HPDE6-E6E7 (cell line): ENCODE measurements around the gene DNAH8.

ENCODE experiments used
- DNase-seq: peaks from one replicate; pipeline ENCODE4 v3.0.0; 2011; ENCODE audit warnings: missing footprints; ENCODE audit errors: extremely low spot score

DNAH8 gene

DNA sequence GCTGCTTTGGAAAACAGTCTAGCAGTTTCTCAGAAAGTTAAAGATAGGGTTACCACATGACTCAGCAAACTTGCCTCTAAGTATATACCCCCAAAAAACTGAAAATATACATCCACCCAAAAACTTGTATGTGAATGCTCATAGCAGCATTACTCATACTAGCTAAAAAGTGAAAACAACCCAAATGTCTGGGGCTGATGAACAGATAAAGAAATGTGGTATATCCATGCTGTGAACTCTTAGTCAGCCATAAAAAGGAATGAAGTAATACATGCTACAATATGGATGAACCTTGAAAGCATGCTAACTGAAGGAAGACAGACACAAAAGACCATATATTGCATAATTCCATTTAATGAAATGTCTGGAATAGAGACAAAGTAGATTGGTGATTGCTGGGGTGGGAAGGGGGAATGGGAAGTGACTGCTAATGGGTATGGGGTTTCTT, 253.6 kb downstream of the DNAH8 start:
- no peak for DNase-seq

DNA sequence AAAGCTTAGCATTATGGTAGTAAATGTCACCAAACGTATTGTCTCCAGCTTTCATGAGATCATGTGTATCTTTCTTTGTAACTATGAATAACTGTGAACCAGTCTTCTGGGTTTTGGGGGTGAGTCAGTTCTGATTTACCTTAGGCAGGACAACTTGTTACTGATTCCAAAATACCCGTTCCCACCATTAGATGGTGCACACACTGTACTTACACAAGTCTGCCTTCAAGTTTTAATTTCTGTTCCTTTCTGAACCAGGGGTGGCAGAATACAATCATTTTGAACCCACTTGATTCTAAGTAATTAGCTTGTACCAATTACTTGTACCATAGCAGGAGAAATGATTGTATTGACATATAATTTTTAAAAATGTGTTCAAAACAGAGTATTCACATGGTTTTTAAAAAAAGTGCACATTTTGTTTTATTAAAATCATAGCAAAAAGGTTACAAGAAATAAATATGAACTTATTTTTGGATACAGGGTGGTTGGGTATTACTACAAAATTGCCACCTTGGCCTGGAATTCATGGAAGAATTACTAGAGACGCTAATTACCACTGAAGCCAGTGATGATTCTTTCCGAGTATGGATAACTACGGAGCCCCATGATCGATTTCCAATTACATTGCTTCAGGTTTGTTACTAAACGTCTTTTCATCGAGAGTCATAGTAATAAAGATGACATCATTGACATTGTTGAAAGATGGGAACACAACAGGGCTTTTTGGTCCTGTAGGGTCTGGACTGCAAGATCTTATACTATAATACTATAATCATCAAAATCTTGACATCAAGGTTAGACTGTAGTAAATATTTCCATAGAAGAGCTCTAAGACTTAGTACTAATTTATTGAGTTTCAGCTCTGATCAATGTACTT, 258.3 kb downstream of the DNAH8 start:
- peak; percentile 66 for DNase-seq

DNA sequence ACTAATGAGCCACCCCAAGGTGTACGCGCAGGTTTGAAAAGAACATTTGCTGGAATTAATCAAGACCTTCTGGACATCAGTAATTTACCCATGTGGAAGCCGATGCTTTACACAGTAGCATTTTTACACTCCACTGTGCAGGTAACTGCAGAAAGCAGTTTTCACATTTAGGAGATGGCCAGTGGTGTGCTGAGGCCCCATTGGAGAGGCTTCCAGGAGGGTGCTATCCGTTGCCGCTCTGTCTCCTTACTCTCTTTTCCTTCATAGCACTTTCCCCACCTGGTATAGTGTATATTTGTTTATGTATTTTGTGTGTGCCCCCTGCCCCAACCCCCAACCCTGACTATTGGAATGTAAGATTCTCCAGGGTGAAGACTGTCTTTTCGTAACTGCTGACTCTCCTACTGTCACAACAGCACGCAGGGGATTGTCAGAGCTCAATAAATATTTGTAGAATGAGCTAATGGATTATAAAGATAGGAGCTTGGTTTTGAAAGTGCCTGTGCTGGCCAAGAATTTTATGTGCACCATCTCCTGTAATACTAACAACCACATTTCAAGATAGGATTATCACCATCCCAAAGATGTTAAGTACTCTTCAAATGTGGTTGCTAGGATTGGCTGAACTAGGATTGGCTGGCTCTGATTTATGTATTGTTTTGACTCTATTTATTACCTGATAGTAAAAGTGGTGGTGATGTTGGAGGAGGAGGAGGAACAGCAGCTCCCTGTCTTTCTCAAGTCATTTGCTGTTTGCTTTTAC, 259.5 kb downstream of the DNAH8 start:
- DNase-seq = no peak

DNA sequence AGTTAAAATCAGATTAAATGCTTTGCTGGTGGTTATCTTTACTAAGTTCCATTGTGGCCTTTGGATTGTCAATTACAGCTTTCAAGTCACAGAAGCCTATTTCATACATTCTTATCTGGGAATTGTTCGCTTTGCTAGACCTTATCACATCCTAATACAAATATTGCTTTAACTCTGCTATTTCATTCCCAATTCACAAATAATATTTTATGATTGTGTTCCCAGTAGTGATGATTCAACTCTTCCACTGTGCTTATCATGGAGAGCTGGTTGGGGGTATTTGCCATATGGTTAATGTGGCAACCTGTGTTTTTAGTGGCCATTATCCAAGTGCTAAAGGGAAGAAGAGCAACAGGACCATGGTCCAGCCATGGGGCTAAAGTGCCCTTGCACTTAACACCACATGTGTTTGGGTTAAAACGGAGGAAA, 260.5 kb downstream of the DNAH8 start:
- no peak for DNase-seq

DNA sequence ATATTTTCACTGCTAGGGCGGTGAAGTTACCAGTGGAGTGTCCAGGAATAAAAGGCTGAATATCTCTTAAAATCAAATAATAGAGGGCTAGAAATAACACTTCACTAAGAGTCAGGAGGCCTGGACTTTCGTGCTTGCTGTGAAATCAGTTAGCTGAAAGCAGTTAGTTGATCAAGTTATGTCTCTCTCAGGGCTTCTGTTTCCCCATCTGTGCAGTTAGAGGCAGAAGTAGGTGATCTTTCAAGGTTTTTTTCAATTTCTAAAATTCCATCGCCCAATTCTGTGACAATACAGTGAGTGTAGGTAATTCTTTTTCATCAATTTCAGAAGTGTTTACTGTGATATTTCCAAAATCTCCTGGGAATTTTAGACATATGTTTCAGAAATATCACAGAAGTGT, 260.9 kb downstream of the DNAH8 start:
- DNase-seq = no peak

DNA sequence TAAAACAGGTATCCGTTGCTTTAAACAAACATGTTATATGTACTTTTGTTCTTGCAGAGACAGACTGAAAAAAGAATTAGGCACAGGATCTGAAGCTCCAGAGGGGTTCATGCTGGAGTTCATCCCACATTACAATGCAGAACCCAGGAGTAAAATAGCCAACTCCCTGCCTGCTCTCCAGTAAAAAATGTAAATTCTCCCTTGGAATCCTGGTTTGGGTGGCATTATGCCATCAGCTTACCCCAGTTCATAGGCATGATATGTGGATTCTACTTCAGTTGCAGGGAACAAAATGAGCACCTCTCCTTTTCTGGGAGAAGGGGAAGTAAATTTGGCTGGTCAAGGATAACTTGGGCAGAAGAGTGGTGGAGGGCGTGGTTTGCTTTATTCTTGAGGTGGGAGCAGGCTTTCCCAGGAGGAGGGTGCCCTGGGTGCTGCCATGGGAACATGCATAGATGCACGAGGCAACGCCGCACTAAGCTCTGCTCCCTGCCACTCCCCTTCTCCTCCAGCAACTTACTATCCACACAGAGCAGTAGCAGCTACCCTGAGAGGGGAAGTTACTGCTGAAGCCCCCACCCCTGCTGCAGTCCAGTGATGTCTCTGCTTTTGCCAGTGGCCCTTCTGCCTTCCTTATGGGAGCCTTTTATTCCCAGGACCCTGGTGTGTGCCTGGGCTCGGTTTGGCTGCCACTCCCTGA, 261.8 kb downstream of the DNAH8 start:
- DNase-seq = no peak

DNA sequence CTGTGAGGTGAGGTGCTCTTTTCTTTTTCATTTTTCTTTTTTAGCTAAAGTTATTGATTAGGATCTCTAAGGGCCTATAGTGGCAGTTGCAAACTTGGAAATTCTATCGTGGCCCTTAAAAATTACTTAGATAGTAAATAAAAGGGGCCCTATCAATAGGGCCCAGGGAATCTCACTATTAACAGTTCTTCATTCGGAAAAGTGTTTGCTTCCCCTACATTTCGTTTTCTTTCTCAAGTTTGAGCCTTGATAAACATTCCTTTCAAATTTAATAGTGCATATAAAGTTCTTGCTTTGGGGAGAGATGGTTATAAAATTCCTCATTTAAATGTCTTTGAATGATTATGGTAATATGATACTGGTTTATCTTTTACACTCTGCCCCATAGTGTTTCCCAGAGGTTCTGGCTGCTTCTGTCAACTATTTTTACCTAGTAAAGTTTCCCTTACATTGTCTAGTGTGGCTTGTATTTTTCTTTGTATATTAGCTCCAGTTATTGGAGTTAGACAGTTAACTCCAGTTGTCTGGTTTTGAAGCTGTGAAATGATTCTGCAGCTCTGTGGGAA, 263.1 kb downstream of the DNAH8 start:
- no peak for DNase-seq

DNA sequence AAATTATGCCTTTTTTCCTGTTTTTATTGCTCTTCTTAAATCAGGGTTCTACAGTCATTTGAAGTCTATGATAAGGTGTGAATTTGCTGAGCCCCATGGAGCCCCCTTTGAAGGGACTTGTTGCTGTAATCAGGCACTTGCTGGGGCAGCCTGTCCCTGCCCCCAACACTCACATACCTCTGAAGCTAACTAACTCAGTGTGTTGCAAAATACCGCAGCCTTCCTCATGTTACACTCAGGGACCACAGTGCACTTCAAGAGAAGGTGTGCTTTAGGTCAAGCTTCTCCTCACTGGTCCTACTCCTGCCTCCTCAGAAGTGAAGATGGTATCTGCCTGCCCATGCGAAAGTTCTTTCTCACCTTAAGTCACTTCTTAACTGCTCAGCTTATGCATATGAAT, 267.4 kb downstream of the DNAH8 start:
- no peak for DNase-seq

DNA sequence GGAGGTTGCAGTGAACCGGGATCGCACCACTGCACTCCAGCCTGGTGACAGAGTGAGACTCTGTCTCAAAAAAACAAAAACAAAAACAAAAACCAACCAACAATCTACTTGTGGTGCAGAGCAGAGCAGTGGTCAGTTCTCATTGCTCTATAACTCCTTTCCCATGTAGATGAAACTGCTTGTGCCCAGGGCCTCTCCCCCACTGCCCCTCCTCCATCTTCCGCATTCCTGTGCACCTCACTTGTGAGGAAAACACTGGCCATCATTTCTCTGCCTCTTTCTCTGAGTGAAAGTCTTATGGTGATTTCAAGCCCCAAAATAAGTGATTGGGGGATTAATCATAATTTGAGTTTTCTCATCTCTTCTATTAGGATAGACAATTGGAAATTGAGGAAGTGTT, 269.6 kb downstream of the DNAH8 start:
- DNase-seq = no peak

DNA sequence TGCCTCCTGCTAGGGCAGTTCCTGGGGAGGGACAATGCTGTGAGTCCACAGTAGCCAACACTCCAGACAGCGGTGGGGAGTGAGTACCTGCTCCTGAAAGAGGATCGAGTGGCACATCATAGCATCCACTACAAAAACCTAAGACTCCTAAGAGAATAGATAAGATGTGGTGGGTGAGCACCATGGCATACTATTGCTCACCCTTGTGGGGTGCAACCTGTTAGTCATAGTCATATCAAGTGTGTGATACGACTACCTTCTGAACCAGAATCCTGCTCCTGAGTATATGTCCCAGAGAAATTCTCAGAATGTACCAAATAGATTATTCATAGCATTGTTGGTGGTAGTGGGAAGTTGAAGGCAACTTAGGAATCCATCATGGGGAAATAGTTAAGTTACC, 270.7 kb downstream of the DNAH8 start:
- no peak for DNase-seq

DNA sequence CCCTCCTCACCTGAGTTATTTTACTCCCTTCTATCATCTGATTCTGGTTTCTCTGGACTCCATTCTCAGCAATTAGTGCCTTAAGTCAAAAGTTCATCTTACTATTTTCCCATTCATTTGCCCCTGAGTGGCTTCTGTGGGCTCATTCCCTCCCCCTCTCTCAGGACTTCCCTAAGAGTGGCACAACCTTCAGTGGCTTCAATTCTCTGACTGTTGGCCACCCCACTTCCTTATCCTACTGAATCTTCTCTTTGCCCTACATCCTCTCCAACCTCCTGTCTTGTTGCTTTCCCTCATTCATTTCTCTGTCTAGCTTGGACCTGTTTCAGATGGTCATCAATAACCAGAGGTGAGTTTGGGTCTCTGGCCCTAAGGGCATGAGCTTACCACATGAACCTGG, 272.4 kb downstream of the DNAH8 start:
- DNase-seq = no peak

DNA sequence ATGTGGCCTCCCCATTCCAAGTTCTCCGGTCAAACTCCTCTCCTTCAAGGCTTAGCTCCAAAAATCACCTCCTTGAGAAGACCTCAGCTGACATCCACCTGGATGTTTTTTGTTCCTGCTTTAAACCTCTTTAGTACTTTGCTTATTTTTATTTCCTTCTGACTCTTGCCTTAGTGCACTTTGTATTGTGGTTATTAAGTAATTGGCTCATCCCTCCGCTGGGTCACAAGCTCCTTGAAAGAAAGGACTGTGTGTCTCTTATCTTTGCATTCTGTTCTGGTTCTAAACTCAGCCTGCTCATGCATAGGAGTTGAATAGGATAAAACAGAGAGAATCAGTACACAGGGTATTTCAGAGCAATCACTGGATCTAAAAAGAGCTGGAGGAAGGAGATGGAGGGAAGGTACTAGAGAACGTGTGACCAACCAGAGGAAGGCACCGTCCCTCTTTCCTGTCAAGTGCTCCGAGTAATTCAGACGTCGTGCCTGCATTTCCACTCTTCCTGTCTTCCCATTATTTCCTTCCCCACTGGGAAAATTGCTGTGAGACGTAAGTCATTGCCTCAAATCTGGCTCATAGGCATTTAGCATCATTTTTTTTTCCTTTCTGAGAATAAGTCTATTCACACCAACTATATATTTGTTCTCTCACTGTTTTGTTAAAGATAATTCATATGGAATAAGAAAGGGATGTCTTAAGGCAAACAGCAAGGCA, 273.8 kb downstream of the DNAH8 start:
- no peak for DNase-seq

DNA sequence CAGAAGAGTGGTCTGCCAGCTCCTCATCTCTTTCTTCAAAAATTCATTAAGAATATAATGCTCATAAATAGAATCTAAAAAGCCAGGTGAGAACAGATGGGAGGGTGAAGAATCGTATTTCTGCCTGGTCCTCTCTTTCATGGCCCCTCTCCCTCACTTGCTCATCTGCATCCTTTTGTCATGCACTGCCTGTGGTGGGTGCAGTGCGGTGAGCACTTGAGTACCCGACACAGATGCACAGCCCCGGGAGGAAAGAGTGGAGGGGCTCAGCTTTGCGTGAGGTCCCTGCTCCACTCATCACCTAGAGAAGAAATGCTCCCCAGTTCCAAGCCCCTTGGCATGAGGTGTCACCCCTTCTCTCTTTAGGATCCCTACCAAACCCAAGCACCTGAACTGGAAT, 275.4 kb downstream of the DNAH8 start:
- no peak for DNase-seq

DNA sequence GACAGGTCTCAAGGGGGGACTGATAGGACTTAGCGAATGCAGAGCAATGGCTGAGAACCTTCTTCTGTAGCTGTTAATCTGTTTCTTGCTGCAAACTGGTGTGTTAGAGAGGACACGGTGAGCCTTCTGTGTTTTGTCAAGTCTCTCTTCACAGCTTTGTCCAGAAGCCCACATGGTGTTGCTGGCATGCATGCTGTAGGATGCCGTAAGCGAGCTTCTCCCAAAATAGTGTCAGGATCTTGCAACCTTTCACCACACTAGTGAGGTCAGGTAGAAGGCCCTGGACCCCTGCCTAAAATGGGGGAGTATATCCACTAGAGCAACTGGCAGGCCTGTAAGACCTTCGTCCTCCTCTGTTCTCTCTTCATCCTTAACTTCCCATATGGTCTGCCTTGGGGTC, 281.6 kb downstream of the DNAH8 start:
- DNase-seq = no peak

DNA sequence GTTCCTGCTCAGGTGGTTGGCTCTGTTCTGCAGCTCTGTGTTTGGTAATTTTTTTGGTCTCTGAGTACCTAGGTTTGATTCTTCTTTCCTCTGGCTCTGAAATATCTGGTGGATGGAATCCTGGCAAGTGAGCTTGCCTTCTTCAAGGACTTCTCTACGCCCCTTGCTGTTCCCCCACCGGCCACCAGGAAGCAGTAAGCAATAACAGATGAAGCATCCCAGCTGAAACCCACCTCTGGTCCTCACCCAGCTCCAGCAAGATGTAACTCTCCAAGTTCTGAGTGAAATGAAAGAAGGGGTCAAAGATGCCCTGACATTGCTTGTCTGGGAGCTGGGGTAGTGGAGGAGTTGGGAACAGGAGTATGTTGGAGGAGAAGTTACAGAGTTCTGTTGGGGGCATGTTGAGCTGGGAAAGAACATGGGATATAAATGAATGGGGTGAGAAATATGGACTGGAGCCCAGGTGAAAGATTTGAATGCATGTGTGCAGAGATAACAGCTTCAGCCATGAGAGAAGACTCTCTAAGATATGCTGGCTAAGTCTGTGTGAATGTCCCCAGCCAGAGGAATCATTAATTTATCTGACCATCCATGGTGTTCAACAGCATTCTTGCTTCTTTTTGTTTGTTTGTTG, 282.1 kb downstream of the DNAH8 start:
- DNase-seq = no peak

DNA sequence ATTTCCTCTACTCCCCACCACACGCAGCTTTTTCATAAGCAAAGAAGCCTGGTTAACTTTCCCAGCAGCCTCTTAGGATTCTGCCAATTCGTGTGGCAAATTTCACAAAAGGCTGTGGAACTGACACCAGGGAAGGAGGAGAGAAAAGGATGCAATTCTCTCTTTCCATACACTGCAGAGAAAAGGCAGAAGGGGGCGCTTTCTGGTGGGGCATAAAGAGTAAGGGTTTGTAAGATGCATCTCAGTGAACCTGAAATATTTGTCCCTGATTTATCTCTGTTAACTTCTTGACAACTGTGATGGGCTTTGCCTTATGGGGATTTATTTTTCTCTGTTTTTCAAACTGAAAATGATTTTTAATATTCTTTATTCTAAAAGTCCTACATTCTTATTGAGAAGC, 288.0 kb downstream of the DNAH8 start:
- DNase-seq = no peak

DNA sequence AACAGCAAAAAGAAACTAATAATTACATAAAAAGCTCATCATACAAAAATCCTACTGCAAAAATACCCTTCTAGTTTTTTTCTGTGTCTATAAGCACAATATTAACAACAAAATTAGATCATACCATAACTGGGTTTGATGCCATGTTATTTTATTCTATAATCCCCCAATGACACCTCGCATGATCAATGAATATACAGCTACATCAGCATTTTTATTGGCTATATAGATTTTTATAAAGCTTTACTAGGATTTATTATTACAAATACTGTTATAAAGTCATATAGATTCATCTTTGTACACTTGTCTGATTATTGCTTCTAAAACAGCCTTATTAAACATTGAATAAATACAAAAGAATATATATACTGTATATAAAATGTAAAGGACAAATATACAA, 288.4 kb downstream of the DNAH8 start:
- no peak for DNase-seq

DNA sequence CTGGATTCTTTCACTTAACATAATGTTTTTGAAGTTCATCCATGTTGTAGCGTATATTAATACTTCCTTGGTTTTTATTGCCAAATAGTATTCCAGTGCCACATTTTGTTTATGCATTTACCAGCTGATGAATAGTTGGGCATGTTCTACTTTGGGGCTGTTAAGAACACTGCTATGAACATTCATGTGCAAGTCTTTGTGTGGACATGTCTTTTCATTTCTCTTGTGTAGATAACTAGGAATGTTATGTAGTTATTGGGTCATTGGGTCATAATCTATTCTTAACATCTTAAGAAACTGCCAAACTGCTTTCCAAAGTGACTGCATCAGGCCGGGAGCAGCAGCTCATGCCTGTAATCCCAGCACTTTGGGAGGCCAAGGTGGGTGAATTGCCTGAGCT, 289.7 kb downstream of the DNAH8 start:
- no peak for DNase-seq

DNA sequence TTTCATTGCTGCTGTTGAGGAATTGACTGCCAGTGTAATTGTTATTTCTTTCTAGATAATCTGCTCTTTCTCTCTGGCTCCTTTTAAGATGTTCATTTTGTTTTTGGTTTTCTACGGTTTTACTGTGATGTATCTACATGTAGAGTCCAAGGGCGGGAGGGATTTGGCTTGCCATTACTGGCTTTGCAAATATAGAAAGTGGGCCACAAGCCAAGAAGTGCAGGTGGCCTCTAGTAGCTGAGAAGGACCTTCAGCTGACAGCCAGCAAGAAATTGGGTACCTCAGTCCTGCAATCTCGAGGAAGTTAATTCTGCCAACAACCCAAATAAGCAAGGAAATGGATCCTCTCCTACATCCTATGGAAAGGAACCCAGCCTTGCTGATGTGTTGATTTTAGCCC, 290.7 kb downstream of the DNAH8 start:
- no peak for DNase-seq

DNA sequence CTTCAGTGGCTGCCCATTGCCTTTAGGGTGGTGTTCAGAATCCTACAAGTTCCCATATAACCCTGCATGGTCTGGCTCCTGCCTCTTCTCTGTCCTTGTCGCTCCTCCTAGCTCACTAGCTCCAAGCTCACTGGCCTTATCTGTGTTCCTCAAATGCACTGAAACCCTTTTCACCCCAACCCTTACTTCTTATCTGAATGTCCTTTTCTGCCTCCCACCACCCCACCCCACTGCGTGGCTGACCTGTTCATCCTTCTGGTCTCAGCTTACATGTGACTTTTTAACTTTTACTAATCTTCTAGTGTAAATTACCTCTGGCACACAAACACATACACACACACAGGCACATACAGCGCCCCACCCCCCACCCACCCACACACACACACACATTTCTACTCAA, 292.5 kb downstream of the DNAH8 start:
- DNase-seq = no peak

DNA sequence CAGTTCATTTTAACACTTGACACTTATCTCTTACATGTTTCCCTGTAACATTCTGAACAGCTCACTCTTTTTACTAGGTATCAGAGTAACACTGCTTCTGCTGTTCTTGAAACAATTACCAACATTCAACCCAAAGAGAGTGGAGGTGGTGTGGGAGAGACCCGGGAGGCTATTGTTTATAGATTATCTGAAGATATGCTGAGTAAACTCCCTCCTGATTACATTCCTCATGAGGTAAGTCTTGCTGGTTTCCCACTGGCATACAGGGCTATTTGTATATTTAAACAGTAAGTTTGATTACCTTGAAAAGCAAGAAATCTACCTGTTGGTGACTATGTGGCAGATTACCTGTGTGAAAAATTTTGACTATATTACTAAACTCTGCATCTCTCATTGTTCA, 293.6 kb downstream of the DNAH8 start:
- DNase-seq = no peak
